Measurements from ENCODE around the gene MAP1B. TPM values are rescaled to one million over a fixed set of nuclear protein-coding genes. Genes with fewer than 3 reads are reported as not detected.

Gene MAP1B
- total and polyA plus RNA-seq, 12 donors: 13.1 to 154 (median 90.0) TPM

DNA sequence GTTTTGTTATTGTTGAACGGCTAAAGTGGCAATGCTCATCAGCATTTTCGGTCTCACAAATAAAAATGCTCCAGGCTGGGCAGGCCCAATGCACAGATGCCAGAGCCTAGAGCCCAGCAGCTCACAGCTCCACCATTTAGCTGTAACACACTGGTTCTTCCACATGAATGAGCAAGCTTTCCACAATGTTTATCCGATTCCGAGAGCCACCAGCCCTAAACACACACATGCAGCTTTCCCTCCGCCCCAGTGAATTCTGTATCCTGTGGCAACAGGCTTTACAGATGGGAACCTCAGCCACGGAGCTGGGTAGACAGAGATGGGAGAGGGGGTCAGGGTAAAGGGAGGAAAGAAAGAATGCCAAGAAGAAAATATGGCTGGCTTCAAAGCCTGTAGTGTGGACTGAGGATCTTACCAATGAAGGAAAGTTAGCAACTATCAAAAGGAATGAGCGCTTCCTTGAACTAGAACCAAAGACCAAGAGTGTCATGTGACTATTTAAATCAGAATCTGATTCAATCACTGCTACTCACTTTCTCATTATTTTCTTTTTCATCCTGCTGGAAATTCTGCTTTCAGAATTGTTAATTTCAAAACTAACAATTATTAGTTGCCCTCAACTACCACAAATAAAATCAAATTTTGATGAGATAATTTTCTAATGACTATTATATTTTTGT lies 135.7 kb downstream of the MAP1B start:
- H3K27me3 ChIP-seq: no peaks in the 10 kb centered on the region
- intact Hi-C loops (cut with DNase I): loop anchor here in 3 of 10 donors (10.0 kb wide), 2 partner anchors 62 to 108 kb away; no protein-coding TSS in a partner anchor
- H3K4me1 ChIP-seq: peaks cover 10 to 43% (median 39%) of the 10 kb centered on the region in 9 donors
- H3K9me3 ChIP-seq: no peaks in the 10 kb centered on the region
- no peak overlapping the region for H3K4me3 ChIP-seq
- ATAC-seq (no peak), DNase-seq (no peak)
- H3K36me3 ChIP-seq: peaks cover 0 to 9% (median 0%) of the 10 kb centered on the region in 9 donors
- TF ChIP-seq, protein P1, sequence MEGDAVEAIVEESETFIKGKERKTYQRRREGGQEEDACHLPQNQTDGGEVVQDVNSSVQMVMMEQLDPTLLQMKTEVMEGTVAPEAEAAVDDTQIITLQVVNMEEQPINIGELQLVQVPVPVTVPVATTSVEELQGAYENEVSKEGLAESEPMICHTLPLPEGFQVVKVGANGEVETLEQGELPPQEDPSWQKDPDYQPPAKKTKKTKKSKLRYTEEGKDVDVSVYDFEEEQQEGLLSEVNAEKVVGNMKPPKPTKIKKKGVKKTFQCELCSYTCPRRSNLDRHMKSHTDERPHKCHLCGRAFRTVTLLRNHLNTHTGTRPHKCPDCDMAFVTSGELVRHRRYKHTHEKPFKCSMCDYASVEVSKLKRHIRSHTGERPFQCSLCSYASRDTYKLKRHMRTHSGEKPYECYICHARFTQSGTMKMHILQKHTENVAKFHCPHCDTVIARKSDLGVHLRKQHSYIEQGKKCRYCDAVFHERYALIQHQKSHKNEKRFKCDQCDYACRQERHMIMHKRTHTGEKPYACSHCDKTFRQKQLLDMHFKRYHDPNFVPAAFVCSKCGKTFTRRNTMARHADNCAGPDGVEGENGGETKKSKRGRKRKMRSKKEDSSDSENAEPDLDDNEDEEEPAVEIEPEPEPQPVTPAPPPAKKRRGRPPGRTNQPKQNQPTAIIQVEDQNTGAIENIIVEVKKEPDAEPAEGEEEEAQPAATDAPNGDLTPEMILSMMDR (IDR thresholded peaks at IDR 0.05): no peak
- WGBS, 2 donors: 96 to 97% methylated on average over 7 of the region's 7 CpGs
- no peak overlapping the region for H3K27ac ChIP-seq

DNA sequence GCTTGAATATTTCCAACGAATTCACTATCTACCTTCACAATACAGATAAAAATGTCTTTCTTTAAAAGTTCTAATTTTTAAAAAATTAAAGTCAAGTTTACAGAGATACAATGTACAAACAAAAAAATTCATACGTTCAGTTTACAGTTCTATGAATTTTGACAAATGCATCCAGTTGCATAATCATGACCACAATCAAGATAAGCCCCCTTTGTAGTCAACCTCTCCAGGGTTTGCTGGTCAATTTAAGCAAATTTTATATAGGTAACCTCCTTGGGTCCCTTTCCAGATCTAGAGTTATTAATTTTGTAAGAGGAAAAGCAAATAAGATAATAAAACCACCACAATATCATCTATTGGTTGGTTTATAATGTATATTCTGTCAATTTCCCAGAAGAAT lies 136.4 kb downstream of the MAP1B start:
- Histone ChIP-seq H3K4me3 (no peak overlapping the region), H3K4me1 (peaks cover 10 to 51% (median 46%) of the 10 kb centered on the region in 9 donors), H3K27ac (peak overlapping the region in 1 of 10 donors; percentile 47), H3K27me3 (no peaks in the 10 kb centered on the region), H3K36me3 (peaks cover 0 to 4% (median 0%) of the 10 kb centered on the region in 9 donors), H3K9me3 (no peaks in the 10 kb centered on the region)
- DNase-seq (no peak), ATAC-seq (no peak)
- intact Hi-C loops (cut with DNase I): loop anchor here in 3 of 10 donors (10.0 kb wide), 2 partner anchors 61 to 109 kb away; no protein-coding TSS in a partner anchor
- TF ChIP-seq, protein P1 (IDR thresholded peaks at IDR 0.05): no peak
- 87 to 90% methylated on average over 2 of the region's 2 CpGs for WGBS, 2 donors

DNA sequence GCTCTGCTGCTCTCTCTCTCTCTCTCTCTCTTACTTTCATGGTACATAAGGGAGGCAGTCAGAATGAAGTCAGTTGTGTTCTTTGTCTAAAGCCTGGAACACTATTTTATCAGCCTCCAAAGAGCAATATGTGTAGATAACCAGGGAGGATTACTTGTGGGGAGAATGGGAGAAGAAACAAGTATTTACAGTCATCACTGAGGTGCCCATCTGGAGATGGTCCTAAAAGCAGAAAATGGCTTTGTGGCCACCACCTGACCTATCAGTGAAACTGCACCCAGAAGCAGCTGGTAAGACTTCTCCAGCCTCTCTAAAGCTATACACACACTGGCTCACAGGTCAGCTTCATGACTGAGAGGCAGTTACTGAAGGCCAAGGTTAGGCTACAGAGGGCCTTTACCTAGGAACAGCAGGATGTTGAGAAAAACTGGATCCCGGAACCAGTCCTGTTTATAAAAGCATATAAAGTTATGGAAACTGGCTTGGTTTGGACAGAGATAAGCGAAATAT lies 137.6 kb downstream of the MAP1B start:
- WGBS, 2 donors: 87 to 90% methylated on average over 2 of the region's 2 CpGs
- Histone ChIP-seq H3K9me3 (no peaks in the 10 kb centered on the region), H3K4me3 (no peak overlapping the region), H3K27ac (peak overlapping the region in 8 of 10 donors; percentile 4 to 69 (median 52)), H3K4me1 (peaks cover 10 to 55% (median 50%) of the 10 kb centered on the region in 9 donors), H3K36me3 (peaks cover 0 to 4% (median 0%) of the 10 kb centered on the region in 9 donors), H3K27me3 (no peaks in the 10 kb centered on the region)
- intact Hi-C loops (cut with DNase I): loop anchor here in 4 of 10 donors (5.0 to 10.0 kb wide), 3 partner anchors 37 to 110 kb away; no protein-coding TSS in a partner anchor
- DNase-seq (peak in 1 of 2 donors; percentile 12), ATAC-seq (peak in 7 of 8 donors; percentile 66 to 88 (median 77))
- TF ChIP-seq, protein P1 (IDR thresholded peaks at IDR 0.05): peak in 8 of 9 donors; percentile 17 to 56 (median 41)

DNA sequence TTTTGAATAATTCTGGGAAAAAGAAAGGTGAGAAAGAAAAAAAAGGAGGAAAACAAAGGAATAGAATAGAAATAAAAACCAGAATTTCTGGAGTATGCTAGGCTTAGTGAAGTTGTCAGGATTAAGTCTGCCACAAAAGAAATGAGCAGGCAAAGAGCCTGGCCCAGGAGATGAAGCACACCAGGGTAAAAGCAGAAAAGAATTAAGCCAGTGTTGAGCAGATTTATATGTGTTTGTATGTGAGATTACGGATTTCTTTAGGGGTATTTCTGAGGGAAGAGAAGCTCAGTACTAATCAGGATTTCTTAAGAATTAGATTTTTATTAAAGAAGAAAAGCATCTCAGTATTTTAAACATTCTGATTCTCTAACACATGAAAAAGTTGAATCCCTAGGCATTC lies 138.3 kb downstream of the MAP1B start:
- TF ChIP-seq, protein P1 (IDR thresholded peaks at IDR 0.05): no peak
- Histone ChIP-seq H3K9me3 (no peaks in the 10 kb centered on the region), H3K27ac (peak overlapping the region in 9 of 10 donors; percentile 4 to 69 (median 56)), H3K4me3 (no peak overlapping the region), H3K27me3 (no peaks in the 10 kb centered on the region), H3K36me3 (peaks cover 0 to 4% (median 0%) of the 10 kb centered on the region in 9 donors), H3K4me1 (peaks cover 10 to 55% (median 50%) of the 10 kb centered on the region in 9 donors)
- intact Hi-C loops (cut with DNase I): loop anchor here in 4 of 10 donors (5.0 to 10.0 kb wide), 3 partner anchors 37 to 111 kb away; no protein-coding TSS in a partner anchor
- DNase-seq (no peak), ATAC-seq (no peak)
- 92 to 97% methylated on average over 1 of the region's 1 CpG for WGBS, 2 donors
